Non-pigmented ciliary epithelial cell (primary cell): ENCODE data around the gene TMEM19.
"Not testable (repeated sequence)": the region's sequence is repeated elsewhere in the genome, so short reads cannot be mapped to it uniquely, and the experiment has no call there.

Experiments
- DNase-seq: peaks from one replicate; pipeline ENCODE4 v3.0.0-alpha.2; 2010; ENCODE audit warnings: low read depth

The TMEM19 gene

GRCh38 chr12:71666259-71666658 is 19.6 kb upstream of the TMEM19 start:
- DNase-seq, result no peak

- no peak for DNase-seq
Measured at GRCh38 chr12:71671311-71671710, 14.6 kb upstream of the TMEM19 start.

- DNase-seq, result no peak
Measured at GRCh38 chr12:71671816-71672215, 14.1 kb upstream of the TMEM19 start.

- DNase-seq, result no peak
Measured at GRCh38 chr12:71682466-71682865, 3.4 kb upstream of the TMEM19 start.

GRCh38 chr12:71683633-71684032 is 2.2 kb upstream of the TMEM19 start:
- DNase-seq, result no peak

GRCh38 chr12:71684081-71684480 is 1.8 kb upstream of the TMEM19 start:
- DNase-seq, result no peak

- no peak for DNase-seq
Measured at GRCh38 chr12:71685312-71685906, 473 bp upstream of the TMEM19 start.

GRCh38 chr12:71686658-71687025 is 760 bp downstream of the TMEM19 start:
- DNase-seq, result no peak

GRCh38 chr12:71687172-71687571 is 1.3 kb downstream of the TMEM19 start:
- not testable (repeated sequence) for DNase-seq

- no peak for DNase-seq
Measured at GRCh38 chr12:71688961-71689570, 3.2 kb downstream of the TMEM19 start.

- no peak for DNase-seq
Measured at GRCh38 chr12:71691504-71692129, 5.7 kb downstream of the TMEM19 start.

GRCh38 chr12:71693126-71693525 is 7.2 kb downstream of the TMEM19 start:
- DNase-seq, result no peak

- not testable (repeated sequence) for DNase-seq
Measured at GRCh38 chr12:71693651-71694050, 7.8 kb downstream of the TMEM19 start.

- no peak for DNase-seq
Measured at GRCh38 chr12:71694099-71694820, 8.4 kb downstream of the TMEM19 start.

- no peak for DNase-seq
Measured at GRCh38 chr12:71695782-71696181, 9.9 kb downstream of the TMEM19 start.

GRCh38 chr12:71702181-71702580 is 16.3 kb downstream of the TMEM19 start:
- DNase-seq, result not testable (repeated sequence)

GRCh38 chr12:71702590-71702989 is 16.7 kb downstream of the TMEM19 start:
- no peak for DNase-seq

GRCh38 chr12:71703206-71703605 is 17.3 kb downstream of the TMEM19 start:
- DNase-seq, result no peak

GRCh38 chr12:71704920-71705319 is 19.0 kb downstream of the TMEM19 start:
- DNase-seq, result no peak

GRCh38 chr12:71708658-71709057 is 22.8 kb downstream of the TMEM19 start:
- DNase-seq, result no peak

- DNase-seq, result peak; percentile 63
Measured at GRCh38 chr12:71710276-71711125, 24.6 kb downstream of the TMEM19 start.

- DNase-seq, result no peak
Measured at GRCh38 chr12:71718611-71719010, 32.7 kb downstream of the TMEM19 start.
